GM18868 (cell line): ENCODE results near the gene PNMA1.
A peak's percentile ranks its signal among the peaks of the same experiment; 100 is the strongest.

Experiments
- ATAC-seq: cut with Tn5 transposase; IDR thresholded peaks from one replicate; pipeline ENCODE4 v1.9.1; 2021; ENCODE audit warnings: mild to moderate bottlenecking, moderate library complexity; ENCODE audit not compliant: unreplicated experiment

PNMA1 gene

DNA sequence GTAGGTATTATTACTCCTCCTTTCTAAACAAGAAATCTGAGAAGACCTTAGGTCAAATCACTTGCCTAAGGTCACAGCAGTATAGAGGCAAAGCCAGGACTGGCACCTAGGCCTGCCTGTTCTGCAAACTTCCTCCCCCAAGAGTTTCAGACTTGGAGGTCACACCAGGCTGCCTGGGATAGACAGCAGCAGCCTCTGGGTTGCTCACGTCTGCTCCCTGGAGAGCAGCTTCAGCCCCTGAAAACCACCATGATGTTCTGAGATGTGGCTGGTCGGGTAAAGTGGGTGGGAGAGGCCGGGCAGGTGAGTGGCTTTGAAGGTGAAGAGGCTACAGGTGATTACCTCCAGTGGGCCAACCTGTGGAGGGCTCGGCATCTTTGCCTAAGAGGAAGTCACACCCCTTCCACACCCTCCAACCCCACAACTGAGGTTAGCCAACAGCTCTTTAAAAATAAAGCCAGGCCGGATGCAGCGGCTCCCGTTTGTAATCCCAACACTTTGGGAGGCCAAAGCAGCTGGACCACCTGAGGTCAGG, 37.0 kb upstream of the PNMA1 start:
- no peak for ATAC-seq

DNA sequence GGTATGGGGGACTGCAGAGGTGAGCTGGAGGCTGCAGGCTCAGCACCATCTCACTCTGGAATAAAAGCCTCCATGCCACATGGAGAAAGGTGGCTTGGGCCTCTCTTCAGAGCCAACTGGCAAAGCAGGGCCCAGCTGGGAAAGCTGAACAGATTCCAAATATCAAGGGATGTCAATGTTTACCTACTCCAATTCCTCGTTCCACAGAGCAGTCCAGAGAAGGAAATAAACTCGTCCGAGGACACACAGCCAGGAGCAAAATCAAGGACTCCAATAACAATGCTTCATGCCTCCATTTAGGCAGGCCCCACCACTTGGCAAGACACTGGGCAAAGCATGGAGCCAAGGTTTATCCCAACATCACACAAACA, 36.3 kb upstream of the PNMA1 start:
- ATAC-seq: no peak

DNA sequence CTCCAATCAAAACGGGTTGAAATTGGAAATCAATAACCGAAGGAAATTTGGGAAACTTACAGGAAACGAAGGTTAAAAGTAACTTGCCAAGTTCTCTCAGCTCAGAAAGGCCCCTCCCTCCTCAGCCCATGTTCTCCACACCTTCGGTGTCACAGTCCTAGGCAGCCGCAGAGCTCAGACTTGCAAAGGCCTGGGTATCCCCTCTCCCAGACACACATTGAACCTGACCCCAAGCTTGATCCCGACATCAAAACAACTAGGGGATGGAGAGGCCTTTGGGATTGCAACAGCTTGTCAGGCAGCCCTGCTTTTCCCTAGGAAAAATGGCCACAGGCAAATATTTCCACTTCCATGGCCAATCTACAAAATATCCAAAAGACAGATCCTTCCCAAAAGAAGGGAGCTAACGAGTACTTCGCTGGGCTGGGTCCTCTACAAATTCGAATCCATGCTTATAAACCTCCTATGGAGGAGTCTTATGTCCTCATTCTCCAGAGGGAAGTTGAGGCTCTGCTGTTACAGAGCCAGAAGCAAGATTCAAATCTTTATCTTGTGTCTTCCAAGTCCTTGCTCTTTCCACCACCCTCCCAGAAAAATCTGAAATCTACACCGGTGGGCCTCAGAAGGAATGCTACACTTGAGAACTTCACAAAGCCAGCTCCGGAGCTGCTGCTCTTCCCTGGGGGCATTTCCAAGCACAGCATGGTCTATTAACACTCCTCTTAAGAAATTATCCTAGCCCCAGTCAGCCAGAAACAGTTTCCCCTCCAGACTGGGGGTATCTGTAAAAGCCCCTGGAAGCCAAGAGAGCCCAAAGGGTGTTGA, 35.7 kb upstream of the PNMA1 start:
- no peak for ATAC-seq

- no peak for ATAC-seq
Observed at GRCh38 chr14:73748858-73749357, 34.7 kb upstream of the PNMA1 start.

DNA sequence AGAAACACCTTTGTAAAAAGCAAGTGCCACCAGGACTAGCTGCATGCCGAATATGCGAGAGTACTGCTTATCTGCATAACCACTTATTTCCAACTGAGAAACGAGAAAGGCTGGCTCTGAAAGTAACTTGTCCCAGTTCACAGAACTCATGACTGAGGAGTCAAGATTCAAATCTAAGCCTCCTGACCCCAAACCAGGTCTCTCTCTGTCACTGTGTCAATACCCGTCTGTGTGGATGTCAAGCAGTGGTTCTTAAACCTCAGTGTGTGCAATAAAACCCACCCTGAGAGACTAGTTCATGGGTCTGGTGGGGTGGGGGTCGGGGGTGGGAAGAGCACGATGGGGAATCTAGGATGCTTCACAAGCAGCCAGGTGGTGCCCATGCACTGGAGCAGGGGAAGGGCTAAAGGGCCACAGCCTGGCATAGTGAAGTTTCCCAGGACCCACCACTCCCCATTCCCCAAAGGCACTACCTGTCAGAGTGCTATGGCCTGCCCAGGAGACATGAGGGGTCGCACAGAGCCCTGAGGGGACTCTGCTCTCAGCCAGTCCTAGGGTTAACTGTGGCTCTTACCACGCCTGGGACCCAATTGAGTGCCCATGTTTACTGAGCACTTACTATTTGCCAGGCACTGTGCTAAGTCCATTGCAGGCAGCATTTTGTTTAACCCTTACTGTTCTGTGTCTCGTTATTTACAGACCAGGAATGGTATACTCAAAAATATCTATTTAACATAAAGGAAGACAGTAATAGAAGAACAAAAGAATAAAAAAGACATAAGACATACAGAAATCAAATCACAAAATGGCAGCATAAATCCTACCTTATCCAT, 33.4 kb upstream of the PNMA1 start:
- ATAC-seq: no peak

DNA sequence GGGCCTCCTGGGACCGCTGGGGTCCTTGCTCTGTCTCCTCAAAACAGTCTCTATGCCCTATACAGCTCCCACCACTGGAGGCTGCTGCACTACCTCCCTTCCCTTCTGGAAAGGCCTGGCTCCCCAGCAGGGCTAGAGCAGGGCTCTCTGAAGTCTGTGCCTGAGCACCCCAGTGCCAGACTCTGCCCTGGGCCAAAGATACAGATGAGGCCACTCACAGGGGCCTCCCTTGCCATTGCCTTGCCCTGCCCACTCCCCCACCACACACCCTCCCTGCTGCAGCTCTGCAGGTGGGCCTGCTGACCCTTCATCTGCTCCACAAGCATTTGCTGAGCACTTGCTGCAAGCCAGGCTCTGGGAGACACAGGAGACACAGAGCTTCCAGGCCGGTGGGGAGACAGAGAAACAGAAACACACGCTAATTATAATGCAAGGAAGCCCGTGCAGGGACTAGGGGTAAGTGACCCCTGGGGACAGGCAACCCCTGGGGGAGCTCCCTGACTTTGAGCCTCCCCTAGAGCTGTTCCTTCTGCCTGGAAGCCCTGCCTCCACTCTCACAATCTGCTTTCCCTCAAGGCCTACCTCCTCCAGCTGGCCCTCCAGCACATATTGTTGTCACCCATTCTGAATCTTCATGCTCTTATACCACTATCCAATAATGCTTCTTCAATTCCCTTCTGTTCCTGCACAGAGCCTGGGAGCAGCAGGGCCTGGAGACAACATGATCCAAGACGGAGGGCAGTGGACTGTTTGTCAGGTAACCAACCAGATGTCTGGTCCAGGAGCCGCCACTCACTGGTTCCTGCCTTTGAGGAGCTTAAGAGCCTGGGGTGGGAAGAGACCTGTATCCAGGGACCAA, 32.6 kb upstream of the PNMA1 start:
- ATAC-seq: no peak

- no peak for ATAC-seq
Observed at GRCh38 chr14:73745571-73746519, 31.7 kb upstream of the PNMA1 start.

GRCh38 chr14:73744874-73745529, 30.8 kb upstream of the PNMA1 start:
- no peak for ATAC-seq

DNA sequence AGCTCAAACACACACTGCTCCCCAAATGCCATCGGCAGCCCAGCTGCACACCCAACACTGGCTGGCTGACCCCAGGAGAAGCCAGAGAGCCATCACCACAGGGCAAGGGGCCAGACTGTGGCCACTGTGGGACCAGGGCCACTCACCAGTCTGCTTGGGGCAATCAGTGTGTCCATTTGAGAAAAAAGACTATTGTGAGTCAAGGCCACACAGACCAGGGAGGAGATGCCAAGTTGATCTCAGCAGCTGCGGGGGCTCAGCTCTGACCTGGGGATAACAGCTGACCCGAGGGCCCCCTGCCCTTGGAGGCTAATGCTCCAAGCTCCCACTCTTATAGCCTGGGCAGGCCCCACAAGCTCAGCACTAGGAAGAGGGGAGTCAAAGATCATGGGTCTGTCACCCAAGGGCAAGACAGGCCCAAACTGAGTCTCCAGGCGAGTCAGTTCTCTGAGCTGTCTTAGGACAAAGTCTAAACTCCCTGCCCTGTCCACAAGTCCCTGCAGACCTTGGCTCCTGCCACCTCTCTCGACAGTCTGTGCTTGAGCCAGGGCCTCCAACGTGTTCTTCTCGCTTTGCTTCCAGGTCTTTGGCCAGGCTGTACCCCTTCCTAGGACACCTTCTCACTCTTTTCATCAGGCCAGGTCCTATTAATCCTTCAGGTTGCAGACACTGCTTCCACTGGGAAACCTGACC, 30.1 kb upstream of the PNMA1 start:
- ATAC-seq: no peak

- ATAC-seq: peak; percentile 37
Observed at GRCh38 chr14:73743431-73743931, 29.3 kb upstream of the PNMA1 start.

GRCh38 chr14:73742520-73743238, 28.5 kb upstream of the PNMA1 start:
- ATAC-seq: no peak

DNA sequence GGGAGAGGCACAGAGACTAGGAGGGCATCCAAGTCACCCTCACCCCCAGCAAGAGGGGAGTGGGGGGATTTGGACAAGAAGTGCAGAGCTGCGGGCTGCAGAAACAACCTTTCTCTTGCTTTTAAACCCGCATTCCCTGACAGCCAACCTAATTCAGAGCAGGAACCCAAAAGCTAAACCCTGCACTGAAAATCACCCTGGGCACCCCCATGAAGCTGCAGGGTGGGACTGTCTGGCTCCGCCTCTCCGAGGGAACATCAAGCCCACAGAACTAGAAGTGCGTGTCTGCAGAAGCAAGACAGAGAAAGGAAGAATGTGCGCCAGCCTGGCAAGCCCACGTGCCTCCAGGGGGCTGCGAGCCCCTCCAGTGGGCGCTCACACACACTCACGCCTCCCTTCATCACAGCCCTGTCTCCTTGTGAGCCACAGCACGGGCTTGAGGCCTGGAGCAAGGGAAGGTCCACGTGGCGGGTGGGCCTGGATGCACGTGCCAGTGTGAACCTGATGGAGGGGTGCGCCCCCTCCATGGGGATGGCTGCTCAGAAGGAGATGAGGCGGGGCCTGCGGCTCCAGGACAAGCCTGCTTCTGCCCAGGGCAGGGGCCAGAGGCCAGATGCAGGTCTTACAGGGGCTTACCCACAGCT, 27.8 kb upstream of the PNMA1 start:
- ATAC-seq: no peak

- peak; percentile 54 for ATAC-seq
Observed at GRCh38 chr14:73741386-73741875, 27.2 kb upstream of the PNMA1 start.

DNA sequence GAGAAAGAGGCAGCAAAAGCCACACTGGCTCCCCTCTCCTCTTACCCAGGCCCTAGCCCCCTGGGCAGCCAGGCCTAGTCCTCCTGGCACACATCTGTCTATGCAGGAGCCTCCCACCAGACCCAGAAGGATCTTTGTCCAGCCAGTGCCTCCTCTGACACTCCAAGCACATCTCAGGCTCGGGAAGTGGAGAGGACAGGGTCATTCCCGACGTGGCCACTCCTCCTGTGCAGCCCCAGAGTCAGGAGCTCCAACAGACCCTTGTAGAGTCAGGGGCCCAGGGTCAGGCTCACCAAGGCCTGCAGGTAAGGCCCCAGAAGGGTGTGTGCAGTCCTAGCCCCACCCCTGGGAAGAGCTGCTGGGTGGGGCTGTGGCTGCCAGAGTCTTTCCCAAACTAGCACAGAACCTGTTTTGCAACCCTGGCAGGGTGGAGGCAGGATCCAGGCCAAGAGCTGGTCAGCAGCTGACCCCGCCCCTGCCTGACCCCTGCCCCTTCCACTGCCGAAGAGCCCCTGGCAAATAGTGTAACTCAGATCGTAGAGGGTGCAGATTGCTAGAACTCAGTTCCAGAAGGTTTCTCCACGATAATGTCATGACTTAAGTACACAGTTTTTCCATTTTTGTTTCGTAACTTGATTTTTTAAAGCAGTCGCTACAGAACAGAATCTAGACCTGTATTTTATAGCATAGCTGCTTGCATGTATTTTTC, 26.6 kb upstream of the PNMA1 start:
- no peak for ATAC-seq

- no peak for ATAC-seq
Observed at GRCh38 chr14:73739899-73740617, 25.9 kb upstream of the PNMA1 start.
